Osteocyte (in vitro differentiated cells): ENCODE measurements around the gene SLF2. TPM values are rescaled to one million over a fixed set of nuclear protein-coding genes. Genes with fewer than 3 reads are reported as not detected.

Source experiments
- DNase-seq: peaks from one replicate; pipeline ENCODE4 v3.0.0; 2021; ENCODE audit warnings: mixed read lengths; ENCODE audit not compliant: unreplicated experiment; ENCODE audit errors: extremely low spot score
- H3K27ac Mint-ChIP-seq: one replicate; pipeline ENCODE4 v1.8.0; 2021; ENCODE audit warnings: mild to moderate bottlenecking, mixed read lengths; ENCODE audit not compliant: unreplicated experiment
- H3K27me3 Mint-ChIP-seq: one replicate; pipeline ENCODE4 v1.8.0; 2021; ENCODE audit warnings: mixed read lengths; ENCODE audit not compliant: unreplicated experiment
- H3K36me3 Mint-ChIP-seq: one replicate; pipeline ENCODE4 v1.8.0; 2021; ENCODE audit warnings: mixed read lengths; ENCODE audit not compliant: unreplicated experiment
- H3K4me1 Mint-ChIP-seq: one replicate; pipeline ENCODE4 v1.8.0; 2021; ENCODE audit warnings: mixed read lengths; ENCODE audit not compliant: unreplicated experiment
- H3K4me3 Mint-ChIP-seq: one replicate; pipeline ENCODE4 v1.8.0; 2021; ENCODE audit warnings: mild to moderate bottlenecking, moderate library complexity, mixed read lengths; ENCODE audit not compliant: unreplicated experiment
- H3K9me3 Mint-ChIP-seq: one replicate; pipeline ENCODE4 v1.8.0; 2021; ENCODE audit warnings: mixed read lengths; ENCODE audit not compliant: unreplicated experiment
- CTCF ChIP-seq: fragments of 200-600 bp; sonication (generic); IDR thresholded peaks from 2 replicates; pipeline ENCODE4 v1.5.0; 2021; ENCODE audit warnings: antibody characterized with exemption, mild to moderate bottlenecking, moderate library complexity
- total RNA-seq: library from RNA; stranded (reverse); gene quantifications from 2 replicates; pipeline ENCODE4 v1.2.1, GENCODE V29; 2021

SLF2 gene
- total RNA-seq, 1 donor from 2014 or later, result 28.3 TPM

GRCh38 chr10:100983868-100984671 is 71.3 kb downstream of the SLF2 start:
- no peak overlapping the region for H3K27ac Mint-ChIP-seq
- no peaks in the 10 kb centered on the region for H3K27me3 Mint-ChIP-seq
- no peak for TF ChIP-seq CTCF
- H3K9me3 Mint-ChIP-seq, result no peaks in the 10 kb centered on the region
- H3K36me3 Mint-ChIP-seq, result peaks cover 17% of the 10 kb centered on the region
- no peak for DNase-seq
- H3K4me3 Mint-ChIP-seq, result no peak overlapping the region
- H3K4me1 Mint-ChIP-seq, result peaks cover 22% of the 10 kb centered on the region

- no peak for DNase-seq
- no peak overlapping the region for H3K27ac Mint-ChIP-seq
- no peaks in the 10 kb centered on the region for H3K9me3 Mint-ChIP-seq
- H3K27me3 Mint-ChIP-seq, result no peaks in the 10 kb centered on the region
- peaks cover 15% of the 10 kb centered on the region for H3K36me3 Mint-ChIP-seq
- no peak overlapping the region for H3K4me3 Mint-ChIP-seq
- no peak for TF ChIP-seq CTCF
- H3K4me1 Mint-ChIP-seq, result peaks cover 23% of the 10 kb centered on the region
Observed at GRCh38 chr10:100984672-100985177, 72.0 kb downstream of the SLF2 start.

GRCh38 chr10:100985336-100985735 is 72.6 kb downstream of the SLF2 start:
- Mint-ChIP-seq H3K27me3 (no peaks in the 10 kb centered on the region), H3K4me1 (peaks cover 23% of the 10 kb centered on the region), H3K27ac (no peak overlapping the region), H3K9me3 (no peaks in the 10 kb centered on the region), H3K4me3 (peak overlapping the region; percentile 94), H3K36me3 (peaks cover 15% of the 10 kb centered on the region)
- no peak for DNase-seq
- TF ChIP-seq CTCF, result no peak

GRCh38 chr10:100986623-100986951 is 73.8 kb downstream of the SLF2 start:
- H3K36me3 Mint-ChIP-seq, result peaks cover 20% of the 10 kb centered on the region
- no peaks in the 10 kb centered on the region for H3K9me3 Mint-ChIP-seq
- DNase-seq, result no peak
- no peaks in the 10 kb centered on the region for H3K27me3 Mint-ChIP-seq
- TF ChIP-seq CTCF, result no peak
- peak overlapping the region; percentile 38 for H3K27ac Mint-ChIP-seq
- H3K4me1 Mint-ChIP-seq, result peaks cover 23% of the 10 kb centered on the region
- H3K4me3 Mint-ChIP-seq, result peak overlapping the region; percentile 94

GRCh38 chr10:100986952-100987684 is 74.4 kb downstream of the SLF2 start, which contains the start of the genes MRPL43 and TWNK:
TSS of gene MRPL43 (minus strand) at chr10:100987497. CDS start at chr10:100987443, 54 bp downstream.
TSS of gene TWNK (plus strand) at chr10:100987543. CDS start at chr10:100988211, 668 bp downstream.
- DNase-seq, result peak; percentile 91

More at GRCh38 chr10:100986952-100987684, 74.4 kb downstream of the SLF2 start, which contains the start of the genes MRPL43 and TWNK:
- Mint-ChIP-seq H3K4me1 (peaks cover 23% of the 10 kb centered on the region), H3K27ac (peak within 1 kb of the TSS; percentile 79), H3K4me3 (peak within 1 kb of the TSS; percentile 94), H3K9me3 (no peaks in the 10 kb centered on the region), H3K36me3 (peaks cover 18% of the 10 kb centered on the region), H3K27me3 (no peaks in the 10 kb centered on the region)
- TF ChIP-seq CTCF, result no peak
